NOMO-1 (cell line): ENCODE results near the gene RND3.

ENCODE experiments used
- DNase-seq, 2 experiments: peaks; one replicate each; lab custom pipeline; 2025; ENCODE audit not compliant: unreplicated experiment in 2 of 2; lab: John Stamatoyannopoulos, UW

The RND3 gene

GRCh38 chr2:150494234-150494945 lies 6.9 kb upstream of the RND3 start:
- no peak for DNase-seq

GRCh38 chr2:150491943-150492342 lies 4.5 kb upstream of the RND3 start:
- no peak for DNase-seq

GRCh38 chr2:150491430-150491829 lies 4.0 kb upstream of the RND3 start:
- no peak for DNase-seq

GRCh38 chr2:150490466-150490865 lies 3.0 kb upstream of the RND3 start:
- DNase-seq = no peak

GRCh38 chr2:150486539-150487484 lies 655 bp downstream of the RND3 start:
- DNase-seq = peak in 1 of 2 experiments; percentile 0

- no peak for DNase-seq
These were observed 1.5 kb downstream of the RND3 start for GRCh38 chr2:150485871-150486538.

- no peak for DNase-seq
These were observed 2.2 kb downstream of the RND3 start for GRCh38 chr2:150485114-150485870.

GRCh38 chr2:150484461-150485021 lies 2.9 kb downstream of the RND3 start:
- DNase-seq = no peak

GRCh38 chr2:150484006-150484405 lies 3.5 kb downstream of the RND3 start:
- no peak for DNase-seq

- no peak for DNase-seq
These were observed 3.9 kb downstream of the RND3 start for GRCh38 chr2:150483532-150483931.

- DNase-seq = no peak
These were observed 4.6 kb downstream of the RND3 start for GRCh38 chr2:150482667-150483400.

GRCh38 chr2:150482111-150482510 lies 5.4 kb downstream of the RND3 start:
- DNase-seq = no peak

- no peak for DNase-seq
These were observed 6.3 kb downstream of the RND3 start for GRCh38 chr2:150480971-150481830.

GRCh38 chr2:150480241-150480640 lies 7.2 kb downstream of the RND3 start:
- DNase-seq = no peak

GRCh38 chr2:150479075-150479915 lies 8.2 kb downstream of the RND3 start:
- DNase-seq = no peak

- no peak for DNase-seq
These were observed 9.1 kb downstream of the RND3 start for GRCh38 chr2:150478200-150478974.

- DNase-seq = no peak
These were observed 10.1 kb downstream of the RND3 start for GRCh38 chr2:150477347-150477746.
